Esophagus muscularis mucosa (tissue), 4 donors: ENCODE measurements around the gene GGTLC2. TPM values are rescaled to one million over a fixed set of nuclear protein-coding genes. Genes with fewer than 3 reads are reported as not detected.
"Not testable (repeated sequence)": the region's sequence is repeated elsewhere in the genome, so short reads cannot be mapped to it uniquely, and the experiment has no call there.

ENCODE experiments used
- DNase-seq: peaks from one replicate; pipeline ENCODE4 v3.0.0-alpha.2; 2017; ENCODE audit errors: extremely low spot score
- H3K27ac ChIP-seq, 4 donors: fragments of 200-600 bp; sonication (generic); replicated peaks in 1 of 4; 1 replicate in 3 of 4; 2 replicates in 1 of 4; pipeline ENCODE4 v1.5.1; 2016 to 2019; ENCODE audit warnings: mild to moderate bottlenecking in 1 of 4
- H3K27me3 ChIP-seq, 4 donors: fragments of 200-600 bp; sonication (generic); one replicate each; pipeline versions ENCODE4 v1.5.1 to v1.6.0; 2016 to 2019
- H3K36me3 ChIP-seq, 4 donors: fragments of 200-600 bp; sonication (generic); one replicate each; pipeline ENCODE4 v1.5.1; 2016 to 2019
- H3K4me1 ChIP-seq, 4 donors: fragments of 200-600 bp; sonication (generic); one replicate each; pipeline ENCODE4 v1.5.1; 2016 to 2019
- H3K4me3 ChIP-seq, 4 donors: fragments of 200-600 bp; sonication (generic); 1 replicate in 2 of 4; 2 replicates in 2 of 4; pipeline ENCODE4 v1.5.1; 2016 to 2019; ENCODE audit warnings: mild to moderate bottlenecking in 4 of 4, moderate library complexity in 1 of 4
- H3K9me3 ChIP-seq, 4 donors: fragments of 200-600 bp; sonication (generic); 1 replicate in 3 of 4; 2 replicates in 1 of 4; pipeline ENCODE4 v1.5.1; 2016 to 2019
- EP300 ChIP-seq: sonication (generic); formaldehyde crosslinking; IDR thresholded peaks from one replicate; pipeline ENCODE4 v1.6.1; 2017; ENCODE audit warnings: antibody characterized with exemption
- POLR2A ChIP-seq: fragments of 450-650 bp; IDR thresholded peaks from one replicate; pipeline ENCODE4 v1.6.1; 2017; ENCODE audit warnings: antibody characterized with exemption, moderate library complexity, mild to moderate bottlenecking, low read depth
- POLR2AphosphoS5 ChIP-seq, 2 donors: sonication (generic); formaldehyde crosslinking; IDR thresholded peaks; one replicate each; pipeline ENCODE4 v1.6.1; 2017; ENCODE audit warnings: antibody characterized with exemption in 2 of 2
- WGBS: methylation state at CpG from one replicate; pipeline ENCODE4 v1.1.5; 2018; 5-methylcytosine and 5-hydroxymethylcytosine counted together
- intact Hi-C: fragments of 100-400 bp; cut with DNase I; formaldehyde crosslinking; loops from one replicate; pipeline ENCODE4 v1.15.1; 2023
- total RNA-seq, 4 donors: library from RNA; depleted of rRNA; stranded (reverse); fragments of >200 nt; gene quantifications; one replicate each; pipeline versions ENCODE4 v1.1.0 to v1.2.1, GENCODE V29; 2016
- TF ChIP-seq, protein P1 (sequence below), 3 experiments: fragments of 200-600 bp in 2 of 3; fragments of 450-650 bp in 1 of 3; sonication (generic) in 2 of 3; IDR thresholded peaks; one replicate each; pipeline ENCODE4 v1.5.1; 2017 to 2019; ENCODE audit warnings: antibody characterized with exemption in 3 of 3, mild to moderate bottlenecking in 2 of 3, moderate library complexity in 1 of 3

Gene GGTLC2
- total RNA-seq, 4 donors from 2014 or later = not detected

DNA sequence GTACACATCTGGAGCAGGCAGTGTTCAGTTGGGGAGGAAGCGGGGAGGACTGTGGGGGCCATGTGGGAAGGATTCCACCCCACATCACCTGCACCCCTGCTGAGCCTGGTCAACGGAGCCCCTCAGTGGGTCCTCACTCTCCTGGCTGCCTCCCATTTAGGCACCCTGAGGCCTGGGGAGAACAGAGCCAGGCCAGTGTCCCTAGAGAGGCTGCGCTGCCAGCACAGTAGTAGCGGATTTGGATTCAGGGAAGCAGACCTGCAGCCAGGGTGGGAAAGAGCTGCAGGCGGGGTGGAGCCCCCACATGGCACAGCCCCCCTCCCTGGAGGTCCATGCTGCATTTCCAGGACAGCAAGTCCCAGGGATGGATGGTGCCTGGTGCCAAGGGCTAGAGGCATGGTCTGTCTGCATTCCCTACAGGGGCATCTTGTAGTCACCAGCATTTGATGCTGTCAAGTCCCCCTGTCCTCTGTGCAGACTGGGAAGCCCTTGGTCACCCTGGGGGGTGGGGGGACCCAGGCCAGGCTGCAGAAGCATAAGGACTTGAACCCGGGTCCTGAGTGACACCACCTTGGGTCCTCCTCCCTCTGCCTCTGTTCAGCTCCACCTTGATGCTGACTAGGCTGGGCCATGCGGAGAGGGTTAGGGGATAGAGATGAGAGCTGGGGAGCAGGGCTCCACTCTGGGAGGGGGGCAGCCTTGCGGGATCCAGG is 6.5 kb downstream of the GGTLC2 start:
- intact Hi-C loops = not testable (repeated sequence)
- WGBS = 41% methylated on average over 3 of the region's 8 CpGs

DNA sequence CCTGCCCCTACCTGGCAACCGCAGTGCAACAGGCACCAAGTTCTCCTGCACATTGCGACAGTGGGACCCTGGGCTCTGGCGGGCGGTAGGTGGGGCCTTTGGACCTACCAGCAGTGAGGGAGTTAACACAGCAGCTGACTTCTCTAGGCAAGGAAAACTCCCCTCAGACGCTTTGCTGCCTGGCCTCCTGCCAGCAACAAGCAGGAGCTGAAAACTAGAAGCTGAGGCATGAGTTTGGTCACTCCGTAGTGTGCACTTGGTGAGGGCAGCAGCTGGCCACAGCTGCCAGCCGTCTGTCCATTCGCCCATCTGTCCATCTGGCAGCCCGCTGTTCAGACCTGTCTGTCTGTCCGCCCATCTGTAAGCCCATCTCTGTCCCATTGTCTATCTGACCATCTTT is 7.2 kb downstream of the GGTLC2 start:
- WGBS = 30% methylated on average over 2 of the region's 10 CpGs
- H3K27ac ChIP-seq, H3K9me3 ChIP-seq, intact Hi-C loops, H3K36me3 ChIP-seq, H3K4me1 ChIP-seq, H3K27me3 ChIP-seq, DNase-seq, H3K4me3 ChIP-seq: not testable (repeated sequence)

More for the DNA sequence above, 6.5 kb downstream of the GGTLC2 start:
- H3K27me3 ChIP-seq, H3K27ac ChIP-seq, DNase-seq, H3K4me1 ChIP-seq, H3K36me3 ChIP-seq, H3K9me3 ChIP-seq, H3K4me3 ChIP-seq: not testable (repeated sequence)

DNA sequence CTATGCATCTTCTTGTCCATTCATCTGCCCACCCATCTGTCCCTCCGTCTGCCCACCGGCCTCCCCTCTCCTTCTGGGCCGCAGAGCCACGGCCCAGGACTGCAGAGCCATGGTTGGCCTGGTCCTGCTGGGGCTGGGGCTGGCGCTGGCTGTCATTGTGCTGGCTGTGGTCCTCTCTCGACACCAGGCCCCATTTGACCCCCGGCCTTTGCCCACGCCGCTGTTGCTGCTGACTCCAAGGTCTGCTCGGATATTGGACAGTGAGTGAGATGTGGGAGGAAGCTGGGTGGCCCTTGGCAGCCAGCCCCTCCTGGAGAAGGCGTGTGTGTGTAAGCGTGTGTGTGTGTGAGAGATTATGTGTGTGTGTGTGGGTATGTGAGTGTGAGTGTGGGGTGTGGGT is 7.7 kb downstream of the GGTLC2 start:
- H3K4me3 ChIP-seq, H3K27ac ChIP-seq, H3K27me3 ChIP-seq, H3K36me3 ChIP-seq, H3K4me1 ChIP-seq, DNase-seq, H3K9me3 ChIP-seq, intact Hi-C loops: not testable (repeated sequence)
- WGBS = 41% methylated on average over 8 of the region's 12 CpGs

DNA sequence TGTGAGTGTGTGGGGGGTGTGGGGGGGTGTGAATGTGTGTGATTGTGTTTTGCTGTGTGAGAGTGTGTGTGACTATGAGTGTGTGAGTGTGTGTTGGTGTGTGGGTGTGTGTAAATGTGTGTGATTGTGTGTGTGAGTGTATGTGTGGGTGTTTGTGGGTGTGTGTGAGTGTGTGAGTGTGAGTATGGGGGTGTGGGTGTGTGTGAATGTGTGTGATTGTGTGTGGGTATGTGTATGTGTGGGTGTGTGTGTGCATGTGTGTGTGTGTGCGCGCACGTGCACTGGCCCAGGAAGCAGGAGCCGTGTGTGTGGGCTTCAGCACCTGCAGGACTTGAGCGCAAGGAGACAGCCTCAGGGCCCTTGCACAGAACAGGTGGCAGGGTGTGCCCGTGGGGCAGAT is 8.2 kb downstream of the GGTLC2 start:
- 90% methylated on average over 6 of the region's 6 CpGs for WGBS
- DNase-seq, H3K27ac ChIP-seq, H3K27me3 ChIP-seq, H3K36me3 ChIP-seq, H3K4me3 ChIP-seq, intact Hi-C loops, H3K4me1 ChIP-seq, H3K9me3 ChIP-seq: not testable (repeated sequence)

DNA sequence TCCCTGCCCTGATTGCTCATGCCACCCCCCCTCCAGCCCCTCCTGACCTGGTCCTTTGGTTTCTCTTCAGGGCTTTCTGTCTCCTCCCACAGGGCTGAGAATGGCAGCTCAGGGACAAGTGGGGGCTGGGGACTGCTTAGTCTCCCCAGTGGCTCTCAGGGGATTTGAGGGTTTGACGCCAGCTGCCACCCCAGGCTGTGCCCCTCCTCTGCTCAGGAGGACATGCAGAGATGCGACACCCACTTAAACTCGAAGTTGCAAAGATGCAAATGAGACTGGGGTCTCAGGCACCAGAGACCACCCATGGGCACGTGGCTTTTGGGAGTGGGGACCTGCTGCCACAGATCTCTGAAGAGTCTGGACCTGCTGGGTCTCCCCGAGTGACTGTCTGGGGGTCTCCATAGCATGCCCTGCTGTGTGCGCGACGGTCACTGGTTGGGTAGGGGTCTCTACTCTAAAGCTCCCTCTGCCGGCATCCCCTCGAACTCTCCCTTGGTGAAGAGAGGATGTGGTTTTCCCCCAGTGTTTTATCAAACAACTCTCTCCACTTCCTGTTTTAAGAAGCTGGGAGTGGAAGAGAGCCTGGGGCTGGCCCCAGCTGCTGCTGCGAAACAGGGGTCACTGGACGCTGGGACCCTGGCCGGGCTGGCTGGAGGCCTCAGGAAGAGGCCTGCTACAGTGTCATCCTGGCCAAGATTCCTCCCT is 9.4 kb downstream of the GGTLC2 start:
- no CpG with 5 or more reads among the region's 13 CpGs for WGBS
- H3K9me3 ChIP-seq, H3K4me3 ChIP-seq, H3K4me1 ChIP-seq, H3K27me3 ChIP-seq, intact Hi-C loops, H3K27ac ChIP-seq, DNase-seq, H3K36me3 ChIP-seq: not testable (repeated sequence)

DNA sequence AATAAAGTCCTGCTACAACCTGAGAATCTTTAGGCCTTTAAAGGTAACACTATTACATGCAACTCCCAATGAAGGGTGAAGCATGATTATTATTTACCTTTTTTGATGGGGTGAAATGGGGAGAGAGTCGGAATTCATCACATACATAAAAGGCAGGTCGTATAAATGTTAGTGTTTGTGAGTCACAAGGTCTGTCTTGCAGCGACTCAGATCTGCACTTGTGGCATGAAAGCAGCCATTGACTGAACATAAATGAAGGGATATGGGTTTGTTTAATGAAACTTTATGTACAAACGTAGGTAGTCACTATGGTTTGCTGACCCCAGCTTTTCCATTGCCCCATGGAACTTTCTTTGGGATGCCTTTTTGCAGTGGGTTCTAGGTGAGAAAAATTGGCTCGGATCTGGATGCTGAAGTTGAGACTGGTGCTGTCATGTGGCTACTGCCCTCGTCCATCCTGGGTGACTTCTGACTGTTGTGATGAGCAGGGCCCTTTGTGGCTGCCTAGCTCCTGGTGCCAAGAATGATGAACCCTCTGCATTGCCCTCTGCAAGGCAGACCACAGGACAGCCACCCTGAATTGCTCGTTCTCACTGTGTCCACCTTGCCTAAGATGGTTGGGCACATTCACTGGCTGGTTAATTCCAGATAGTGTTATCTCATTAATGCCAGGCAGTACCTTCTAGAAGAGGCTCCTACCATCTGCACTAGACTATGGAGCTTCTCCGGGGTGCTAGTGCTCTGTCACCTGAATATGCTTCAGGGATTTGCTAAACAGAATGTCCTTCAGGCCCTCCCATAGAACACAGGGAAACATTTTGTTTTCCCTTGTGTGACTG is 11.3 kb downstream of the GGTLC2 start:
- no peak overlapping the region for H3K4me3 ChIP-seq

DNA sequence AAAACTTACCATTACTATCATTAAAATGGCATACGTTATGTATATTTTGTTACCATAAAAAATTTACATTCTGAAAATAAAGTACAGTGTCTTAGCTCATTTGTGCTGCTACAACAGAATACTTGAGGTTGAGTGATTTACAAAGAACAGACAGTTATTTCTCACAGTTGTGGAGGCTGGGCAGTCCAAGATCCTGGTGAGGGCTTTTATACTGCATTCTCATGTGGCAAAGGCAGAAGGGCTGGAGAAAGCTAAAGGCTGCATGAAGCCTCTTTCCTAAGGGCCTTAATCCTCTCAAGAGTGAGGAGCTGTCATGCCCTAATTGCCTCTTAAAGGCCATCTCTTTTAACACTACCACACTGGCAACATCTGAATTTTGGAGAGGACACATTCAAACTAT is 13.3 kb downstream of the GGTLC2 start:
- Histone ChIP-seq H3K4me1 (no peaks in the 10 kb centered on the region), H3K4me3 (no peak overlapping the region), H3K36me3 (no peaks in the 10 kb centered on the region), H3K27me3 (peaks cover 0 to 4% (median 0%) of the 10 kb centered on the region in 4 donors), H3K9me3 (no peaks in the 10 kb centered on the region), H3K27ac (no peak overlapping the region)
- TF ChIP-seq EP300 = no peak
- no peak for TF ChIP-seq POLR2A
- TF ChIP-seq, protein P1, sequence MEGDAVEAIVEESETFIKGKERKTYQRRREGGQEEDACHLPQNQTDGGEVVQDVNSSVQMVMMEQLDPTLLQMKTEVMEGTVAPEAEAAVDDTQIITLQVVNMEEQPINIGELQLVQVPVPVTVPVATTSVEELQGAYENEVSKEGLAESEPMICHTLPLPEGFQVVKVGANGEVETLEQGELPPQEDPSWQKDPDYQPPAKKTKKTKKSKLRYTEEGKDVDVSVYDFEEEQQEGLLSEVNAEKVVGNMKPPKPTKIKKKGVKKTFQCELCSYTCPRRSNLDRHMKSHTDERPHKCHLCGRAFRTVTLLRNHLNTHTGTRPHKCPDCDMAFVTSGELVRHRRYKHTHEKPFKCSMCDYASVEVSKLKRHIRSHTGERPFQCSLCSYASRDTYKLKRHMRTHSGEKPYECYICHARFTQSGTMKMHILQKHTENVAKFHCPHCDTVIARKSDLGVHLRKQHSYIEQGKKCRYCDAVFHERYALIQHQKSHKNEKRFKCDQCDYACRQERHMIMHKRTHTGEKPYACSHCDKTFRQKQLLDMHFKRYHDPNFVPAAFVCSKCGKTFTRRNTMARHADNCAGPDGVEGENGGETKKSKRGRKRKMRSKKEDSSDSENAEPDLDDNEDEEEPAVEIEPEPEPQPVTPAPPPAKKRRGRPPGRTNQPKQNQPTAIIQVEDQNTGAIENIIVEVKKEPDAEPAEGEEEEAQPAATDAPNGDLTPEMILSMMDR (IDR thresholded peaks at IDR 0.05) = no peak
- no peak for TF ChIP-seq POLR2AphosphoS5 (IDR thresholded peaks at IDR 0.05)
- no peak for DNase-seq
- WGBS = 96% methylated on average over 1 of the region's 1 CpG
- intact Hi-C loops = no loop called here

More for the DNA sequence above, 11.3 kb downstream of the GGTLC2 start:
- no peaks in the 10 kb centered on the region for H3K36me3 ChIP-seq
- intact Hi-C loops = no loop called here
- no peak for DNase-seq
- 78% methylated on average over 8 of the region's 8 CpGs for WGBS
- H3K27me3 ChIP-seq = peaks cover 0 to under 1% (median 0%) of the 10 kb centered on the region in 4 donors
- no peaks in the 10 kb centered on the region for H3K9me3 ChIP-seq
- H3K4me1 ChIP-seq = peaks cover 0 to 4% (median 2%) of the 10 kb centered on the region in 4 donors
- no peak overlapping the region for H3K27ac ChIP-seq
- TF ChIP-seq POLR2A (no peak), POLR2AphosphoS5 (IDR thresholded peaks at IDR 0.05) (no peak), EP300 (no peak)
- TF ChIP-seq, protein P1 (IDR thresholded peaks at IDR 0.05) = no peak
